NCI-H2081 treated with DMSO at 0.1 percent for 48 hours (cell line): ENCODE data around the gene EIF6.

Experiments used
- DNase-seq: peaks from one replicate; lab custom pipeline; 2025; lab: John Stamatoyannopoulos, UW

EIF6 gene

DNA sequence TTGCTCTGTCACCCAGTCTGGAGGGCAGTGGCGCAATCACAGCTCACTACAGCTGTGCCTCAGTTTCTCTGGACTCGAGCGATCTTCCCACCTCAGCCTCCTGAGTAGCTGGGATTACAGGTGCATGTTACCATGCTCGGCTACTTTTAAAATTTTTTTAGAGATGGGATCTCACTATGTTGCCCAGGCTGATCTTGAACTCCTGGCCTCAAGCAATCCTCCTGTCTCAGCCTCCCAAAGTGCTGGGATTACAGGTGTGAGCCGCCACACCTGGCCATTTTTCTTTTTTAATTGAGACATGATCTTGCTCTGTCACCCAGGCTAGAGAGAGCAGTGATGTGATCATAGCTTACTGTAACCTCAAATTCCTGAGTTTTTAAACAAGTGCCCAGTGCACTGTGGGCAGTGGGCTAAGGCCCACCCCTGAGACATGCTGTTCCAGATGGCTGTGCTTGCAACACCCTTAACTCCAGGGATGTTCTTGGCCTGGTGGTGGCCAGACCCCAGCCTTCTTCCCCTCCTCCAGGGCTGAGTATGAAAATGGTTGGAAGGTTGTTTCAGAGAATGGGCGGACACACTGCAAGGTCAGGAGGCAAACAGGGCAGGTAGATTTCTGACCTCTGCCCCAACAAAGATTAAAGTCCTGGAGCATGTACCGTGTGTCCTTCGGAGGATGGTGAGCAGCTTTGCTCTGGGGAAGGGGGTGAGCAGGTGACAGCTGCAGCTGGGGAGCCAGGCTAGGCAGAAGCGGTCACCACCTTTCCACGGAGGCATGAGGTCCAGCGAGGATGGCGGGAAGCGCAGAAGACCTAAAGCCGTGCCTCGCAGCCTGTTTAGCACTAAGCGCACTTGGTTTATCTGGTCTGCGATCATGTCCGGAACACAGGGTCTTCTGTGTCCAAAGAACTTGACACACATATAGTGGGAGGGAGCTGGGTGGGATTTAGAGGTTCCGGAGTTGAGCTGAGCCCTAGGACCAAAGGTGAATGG, 9.0 kb upstream of the EIF6 start:
- DNase-seq = no peak

DNA sequence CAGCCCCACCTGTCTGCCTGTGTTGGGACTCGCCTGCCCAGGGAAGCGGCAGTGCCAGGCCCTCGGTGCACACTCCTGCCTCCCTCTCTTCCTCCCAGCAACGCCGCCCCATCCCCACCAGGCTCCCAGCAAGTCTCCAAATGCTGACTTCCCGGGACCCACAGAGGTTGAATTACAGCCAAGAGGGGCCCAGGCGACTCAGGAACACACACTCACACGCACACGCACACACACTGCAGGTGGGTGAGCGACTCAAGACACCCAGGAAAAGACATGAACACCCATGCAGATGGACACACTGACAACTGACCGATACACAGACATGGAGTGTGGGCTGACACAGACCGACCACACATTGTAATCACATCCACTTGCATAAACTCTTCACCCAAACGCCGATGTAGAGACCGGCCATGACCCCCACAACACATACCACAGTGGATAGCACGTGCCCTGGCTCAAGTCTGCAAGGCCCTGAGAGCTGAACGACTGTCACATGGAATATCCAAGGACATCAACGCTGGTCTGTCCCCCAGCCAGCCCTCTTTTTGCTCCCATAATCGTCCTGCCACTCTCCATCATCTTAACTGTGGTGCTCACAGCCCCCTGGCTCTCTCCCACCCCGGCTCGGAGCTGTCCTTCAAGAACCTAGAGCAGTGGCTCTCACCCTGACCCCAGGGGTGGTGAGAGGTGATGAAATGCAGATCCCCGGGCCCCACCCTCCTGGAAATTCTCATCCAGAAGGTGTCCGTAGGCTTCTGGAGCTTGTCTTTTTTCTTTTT, 8.1 kb upstream of the EIF6 start:
- DNase-seq = no peak

DNA sequence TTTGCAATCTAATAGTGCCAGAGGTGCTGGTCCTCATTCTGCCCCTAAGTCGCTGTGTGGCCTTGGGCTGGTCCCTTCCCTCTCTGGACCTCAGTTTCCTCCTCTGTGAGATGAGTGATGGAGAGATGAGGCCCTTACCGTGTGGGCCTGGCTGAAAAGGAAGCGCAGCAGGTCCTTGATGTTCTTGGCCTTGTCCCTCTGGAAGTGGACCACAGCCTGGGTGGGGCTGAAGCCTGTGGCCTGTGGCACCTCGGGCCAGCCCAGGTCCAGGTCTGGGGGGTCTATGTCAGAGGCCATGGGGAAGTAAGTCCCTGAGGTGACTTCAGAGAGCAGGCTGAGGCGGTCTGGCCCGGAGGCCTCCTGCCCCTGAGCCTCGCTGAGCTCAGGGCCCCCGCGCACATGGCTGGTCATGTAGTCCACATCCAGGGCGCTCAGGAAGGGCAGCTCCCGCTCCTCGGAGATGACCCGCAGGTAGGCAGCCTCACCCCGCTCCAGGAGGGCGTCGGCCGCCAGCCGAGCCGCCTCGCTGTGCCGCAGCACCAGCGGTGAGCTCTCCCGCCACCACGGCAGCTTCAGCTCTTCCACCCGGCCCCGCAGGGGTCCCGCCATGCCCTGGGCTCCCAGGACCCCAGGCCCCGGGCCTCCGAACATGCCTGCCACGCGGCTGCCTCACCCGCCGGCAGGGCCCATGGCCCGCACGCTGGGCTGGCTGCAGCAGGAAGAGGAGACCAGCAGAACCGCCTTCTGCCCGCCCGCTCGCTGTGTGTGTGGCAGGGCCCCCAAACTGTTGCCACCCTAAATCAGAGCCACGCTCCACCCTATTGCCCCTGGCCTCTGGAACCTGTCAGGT, 7.3 kb upstream of the EIF6 start, which contains the start of gene FAM83C:
FAM83C (minus strand) TSS at position 772 of the 850 bp plus-strand sequence; CDS start at position 651, 121 bp downstream.
- DNase-seq = no peak

DNA sequence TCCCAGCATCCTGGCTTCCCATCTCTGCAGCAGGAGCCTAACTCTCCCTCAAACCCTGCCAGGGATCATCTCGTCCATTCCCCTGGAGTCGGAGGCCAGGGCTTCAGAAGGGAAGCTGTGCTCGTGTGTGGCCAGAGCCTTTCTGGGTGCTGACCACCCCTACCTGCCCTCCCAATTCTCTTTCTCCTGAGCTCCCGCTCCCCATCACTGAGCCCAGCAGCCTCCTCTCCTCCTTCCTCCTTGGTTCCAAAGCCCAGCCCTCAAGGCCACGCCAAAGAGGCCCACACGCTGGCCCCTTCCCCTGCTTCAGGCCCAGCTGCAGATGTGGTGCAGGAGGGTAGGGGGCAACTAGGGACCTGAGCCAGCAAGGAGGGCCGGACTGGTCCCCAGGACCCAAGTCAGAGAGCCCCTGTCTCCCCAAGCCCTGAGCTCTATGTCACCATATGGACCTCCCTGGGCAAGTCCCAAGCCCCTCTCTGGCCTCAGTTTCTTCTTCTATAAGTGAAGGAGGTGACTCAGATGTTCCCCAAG, 6.4 kb upstream of the EIF6 start:
- no peak for DNase-seq

DNA sequence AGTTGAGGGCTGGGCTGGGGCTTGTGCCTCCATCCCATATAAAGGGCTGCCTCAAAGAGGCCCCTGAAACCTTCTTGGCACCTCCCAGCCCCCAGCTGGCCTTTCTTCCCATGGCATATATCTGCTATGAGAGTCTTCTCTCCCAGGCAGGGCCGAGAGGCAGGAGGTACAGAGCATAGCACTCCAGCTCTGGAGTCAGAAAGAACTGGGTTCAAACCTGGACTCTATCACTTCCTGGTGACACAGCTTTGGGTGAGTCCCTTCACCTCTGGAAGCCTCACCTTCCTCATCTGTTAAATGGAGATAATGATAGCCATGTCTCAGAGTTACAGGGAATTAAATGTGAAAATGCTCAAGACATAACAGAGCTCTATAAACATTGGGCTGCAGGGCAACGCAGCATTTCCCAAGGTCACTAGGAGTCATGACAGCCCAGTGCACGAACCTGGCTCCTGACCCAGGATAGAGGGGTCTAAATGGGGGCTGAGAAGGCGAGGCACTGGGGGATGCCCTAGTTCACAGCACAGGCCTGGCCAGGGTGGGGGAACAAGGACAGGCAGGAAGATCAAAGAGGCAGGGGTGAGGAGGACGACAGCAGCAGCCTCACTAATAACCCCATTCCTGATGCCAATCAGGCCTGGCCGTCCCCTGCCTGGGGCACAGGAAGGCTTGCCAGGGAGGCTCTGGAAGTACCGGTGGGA, 5.8 kb upstream of the EIF6 start:
- DNase-seq = no peak

DNA sequence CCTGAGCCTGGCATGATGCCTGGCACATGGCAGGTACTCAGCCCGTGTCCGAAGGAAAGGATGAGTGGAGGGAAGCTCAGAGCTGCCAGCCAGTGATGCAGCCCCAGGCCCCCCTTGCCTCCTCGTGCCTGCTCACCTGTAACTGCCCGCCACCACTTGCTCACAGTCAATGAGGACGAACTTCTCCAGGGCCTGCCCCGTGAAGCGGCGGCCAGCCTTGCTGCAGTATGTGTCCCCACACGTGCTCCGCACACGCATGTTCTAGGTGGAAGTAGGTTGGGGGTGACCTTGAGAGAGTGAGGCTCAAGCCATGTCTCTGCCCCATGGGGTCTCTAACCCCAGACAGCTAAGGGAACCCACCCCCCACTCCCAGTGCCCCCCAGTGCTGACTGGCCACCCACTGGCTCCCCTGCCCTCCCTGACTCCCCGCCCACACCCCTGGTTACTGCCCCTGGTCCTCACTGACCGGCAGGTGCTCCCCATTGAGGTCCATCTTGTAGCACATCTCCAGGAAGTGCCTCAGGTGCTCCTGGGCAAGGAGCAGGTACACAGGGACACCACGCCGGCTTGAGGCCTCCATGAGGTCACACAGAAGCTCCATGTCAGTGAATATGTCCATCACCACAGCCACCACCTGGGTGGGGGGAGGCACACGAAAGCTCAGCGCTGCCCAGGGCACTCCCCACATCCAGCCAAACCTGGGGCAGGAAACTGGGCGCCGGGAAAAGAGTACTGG, 3.9 kb upstream of the EIF6 start:
- DNase-seq = no peak

DNA sequence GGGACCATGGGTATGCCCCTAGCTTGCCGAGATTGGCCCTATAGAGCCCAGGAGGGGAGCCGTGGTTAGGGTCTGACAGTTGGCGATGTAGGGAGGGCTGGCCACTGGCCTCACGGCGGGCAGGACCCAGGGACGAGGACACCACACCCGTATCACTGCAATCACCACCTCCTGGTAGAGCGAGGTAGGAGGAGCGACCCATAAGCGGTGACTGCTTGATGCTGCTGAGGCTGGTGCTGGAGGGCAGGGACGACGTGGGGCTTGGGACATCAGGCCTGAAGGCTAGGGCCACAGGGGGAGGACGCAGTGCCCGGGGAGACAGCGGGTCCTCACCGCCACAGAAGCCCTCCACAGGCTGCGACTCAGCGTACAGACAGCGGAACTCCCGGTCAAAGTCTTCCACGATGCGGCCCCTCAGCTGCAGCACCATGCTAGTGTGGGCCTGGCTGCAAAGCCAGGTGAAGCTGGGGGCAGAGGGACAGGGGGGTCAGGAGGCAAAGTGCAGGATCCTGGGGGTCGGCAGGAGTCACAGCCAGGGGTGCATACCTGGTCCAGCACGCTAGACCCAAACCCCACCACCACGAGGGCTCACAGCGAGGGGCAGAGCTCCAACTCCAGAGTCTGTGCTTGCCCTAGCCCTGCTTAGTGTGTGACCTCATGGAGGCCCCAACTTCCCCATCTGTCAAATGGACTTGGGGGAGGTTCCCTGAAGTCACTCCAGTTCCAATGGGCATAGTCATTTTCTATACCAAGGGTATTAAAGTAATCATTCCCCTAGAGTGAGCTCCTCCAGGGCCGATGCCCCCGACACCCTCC, 3.1 kb upstream of the EIF6 start:
- DNase-seq = no peak

DNA sequence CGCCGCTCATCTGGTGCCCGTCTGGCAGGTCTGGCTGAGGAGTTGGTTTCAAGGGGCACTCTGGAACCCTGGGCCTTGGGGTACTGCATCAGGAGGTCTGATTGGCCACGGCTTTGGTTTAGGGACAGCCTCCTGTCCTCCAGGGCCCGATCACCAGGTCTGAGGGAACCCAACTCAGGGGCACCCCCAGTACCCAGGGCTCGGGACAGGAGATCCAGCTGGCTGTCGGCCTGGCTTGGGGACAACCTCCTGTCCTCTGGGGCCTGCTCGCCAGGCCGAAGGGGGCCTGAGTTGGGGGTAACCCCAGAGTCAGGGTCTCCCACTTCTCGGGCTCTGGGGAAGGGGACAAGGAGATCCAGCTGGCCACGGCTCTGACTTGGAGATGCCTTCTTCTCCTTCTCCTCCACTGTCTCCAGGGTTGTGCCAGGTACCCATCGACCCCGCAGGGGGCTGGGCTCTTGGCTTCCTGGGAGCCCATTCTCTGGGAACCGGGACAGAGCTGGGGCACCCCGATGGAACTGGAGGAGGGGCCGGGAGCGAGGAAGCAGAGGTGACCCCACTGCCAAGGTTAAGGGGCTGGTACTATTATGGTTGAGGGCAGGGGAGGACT, 2.4 kb upstream of the EIF6 start:
- no peak for DNase-seq

DNA sequence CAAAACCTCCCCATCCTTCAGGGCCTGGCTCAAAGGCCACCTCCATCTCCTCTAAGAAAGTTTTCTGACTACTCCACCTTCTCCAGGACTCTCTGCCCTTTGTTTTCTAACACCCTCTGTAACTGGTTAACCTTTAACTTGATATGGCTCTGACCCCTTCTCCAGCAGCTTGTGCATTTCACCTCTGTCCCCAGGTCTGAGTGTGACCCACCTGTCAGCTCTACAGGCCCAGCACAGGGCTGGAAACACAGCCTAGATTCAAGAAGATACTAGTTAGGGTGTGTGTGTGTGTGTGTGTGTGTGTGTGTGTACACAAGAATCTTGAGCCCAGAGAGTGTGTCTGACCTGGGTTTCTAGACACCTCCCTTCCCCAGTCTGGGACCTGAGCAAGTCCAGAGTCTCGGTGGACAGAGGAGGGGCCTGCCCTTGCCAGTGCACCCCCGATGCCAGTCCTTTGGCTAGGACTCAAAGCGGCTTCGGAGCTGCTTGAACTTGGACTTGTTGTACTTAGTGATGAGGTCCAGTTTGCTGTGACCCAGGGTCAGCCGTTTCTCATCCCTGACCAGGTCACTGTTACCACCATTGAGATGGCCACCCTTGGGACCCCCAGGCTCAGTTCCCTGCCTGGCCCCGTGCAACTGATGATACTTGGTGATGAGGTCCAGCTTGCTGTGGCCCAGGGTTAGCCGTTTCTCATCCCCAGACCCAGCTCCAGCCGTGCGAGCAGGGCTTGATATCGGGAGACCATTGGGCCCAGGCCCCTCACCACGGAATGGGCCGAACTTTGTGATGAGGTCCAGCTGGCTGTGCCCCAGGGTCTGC, 1.7 kb upstream of the EIF6 start:
- no peak for DNase-seq

DNA sequence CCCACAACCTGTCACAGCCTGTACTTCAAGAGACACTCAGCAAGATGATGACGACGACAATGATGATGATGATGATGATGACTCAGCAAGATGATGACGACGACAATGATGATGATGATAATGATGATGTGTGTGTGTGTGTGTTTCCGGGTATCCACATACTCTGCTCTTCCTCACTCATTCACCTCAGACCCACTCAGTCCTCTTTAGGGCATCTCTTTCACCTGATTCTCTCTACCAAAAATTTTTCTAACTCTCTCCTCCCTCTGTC, 1.2 kb upstream of the EIF6 start:
- no peak for DNase-seq

DNA sequence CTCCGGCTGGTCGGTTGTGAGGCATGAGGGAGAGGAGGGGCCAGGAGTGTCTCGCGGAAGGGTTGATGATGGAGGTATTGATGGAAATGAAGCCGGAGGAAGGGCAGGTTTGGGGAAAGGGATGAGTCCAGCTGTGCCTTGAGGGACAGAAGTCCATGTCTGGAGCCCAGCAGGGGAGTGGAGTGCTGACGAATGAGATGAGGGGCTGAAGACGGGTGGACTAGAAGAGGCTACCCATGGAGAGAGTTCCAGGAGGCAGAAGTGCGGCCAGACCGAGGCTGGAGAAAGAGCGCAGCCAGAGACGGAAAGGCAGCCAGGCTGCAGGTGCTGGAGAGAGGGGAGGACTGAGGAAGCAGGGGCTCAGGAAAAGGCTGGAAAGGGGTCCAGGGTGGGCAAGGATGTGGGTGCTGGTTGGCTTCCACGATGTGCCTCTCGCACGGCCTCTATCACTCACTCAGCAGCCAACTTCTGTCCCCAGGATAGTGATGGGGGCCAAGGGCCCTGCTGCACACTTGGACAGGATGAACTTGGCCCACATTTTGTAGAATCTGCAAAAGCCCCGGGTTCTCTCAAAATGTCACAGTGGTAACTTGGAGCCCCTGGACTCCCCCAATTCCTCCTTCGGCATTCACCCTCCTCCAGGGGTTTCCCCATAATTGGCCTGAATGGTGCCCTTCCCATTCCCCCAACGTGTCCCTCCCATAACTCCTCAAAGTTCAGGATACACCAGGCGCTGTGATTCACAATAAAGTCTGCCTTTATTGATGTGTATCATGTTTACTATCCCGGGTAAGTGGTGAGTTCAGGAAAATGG, 627 bp upstream of the EIF6 start:
- no peak for DNase-seq

DNA sequence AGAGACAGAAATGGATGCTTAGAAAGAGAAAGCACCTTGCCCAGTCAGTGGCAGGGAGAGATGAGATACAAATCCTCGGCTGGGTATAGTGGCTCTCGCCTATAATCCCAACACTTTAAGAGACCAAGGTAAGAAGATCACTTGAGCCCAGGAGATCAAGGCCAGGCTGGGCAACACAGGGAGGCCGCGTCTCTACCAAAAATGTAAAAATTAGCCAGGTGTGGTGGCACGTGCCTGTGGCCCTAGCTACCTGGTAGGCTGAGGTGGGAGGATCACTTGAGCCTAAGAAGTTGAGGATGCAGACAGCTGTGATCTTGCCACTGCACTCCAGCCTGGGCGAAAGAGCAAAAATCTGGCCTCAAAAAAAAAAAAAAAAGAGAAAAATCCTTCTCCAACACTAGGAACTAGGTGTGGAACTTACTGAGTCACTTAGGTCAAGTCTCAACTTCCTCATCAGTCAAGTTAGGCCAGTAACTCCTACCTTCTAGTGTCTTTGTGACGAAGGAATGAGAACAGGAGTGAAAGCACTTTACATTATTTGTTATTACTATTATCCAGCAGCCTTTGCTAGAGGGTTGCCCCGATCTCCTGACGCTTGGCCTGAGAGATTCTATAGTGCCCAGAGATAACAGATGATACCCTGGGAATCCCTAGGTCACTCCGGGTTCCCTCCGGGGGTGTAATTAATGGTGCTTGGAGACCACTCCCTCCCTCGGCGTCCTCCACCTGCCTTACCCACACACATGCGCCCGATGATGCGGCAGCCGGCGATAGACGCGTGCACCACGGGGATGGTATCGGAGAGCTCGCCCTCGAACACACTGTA, 918 bp downstream of the EIF6 start:
- DNase-seq = no peak

DNA sequence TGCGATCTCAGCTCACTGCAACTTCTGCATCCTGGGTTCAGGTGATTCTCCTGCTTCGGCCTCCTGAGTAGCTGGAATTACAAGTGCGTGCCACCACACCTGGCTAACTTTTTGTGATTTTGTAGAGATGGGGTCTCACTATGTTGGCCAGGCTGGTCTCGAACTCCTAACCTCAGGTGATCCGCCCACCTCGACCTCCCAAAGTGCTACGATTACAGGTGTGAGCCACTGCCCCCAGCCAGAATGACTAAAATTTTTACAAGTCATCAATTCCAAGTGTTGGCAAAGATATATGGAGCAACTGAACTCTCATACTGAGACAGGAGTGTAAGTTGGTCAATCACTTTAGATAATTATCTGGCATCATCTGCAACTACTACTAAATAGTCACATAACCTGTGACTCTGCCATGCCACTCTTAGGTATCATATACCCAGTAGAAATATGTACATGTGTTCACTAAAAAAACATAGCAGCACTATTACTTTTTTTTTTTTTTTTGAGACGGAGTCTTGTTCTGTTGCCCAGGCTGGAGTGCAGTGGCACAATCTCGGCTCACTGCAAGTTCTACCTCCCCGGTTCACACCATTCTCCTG, 3.0 kb downstream of the EIF6 start:
- DNase-seq = no peak

DNA sequence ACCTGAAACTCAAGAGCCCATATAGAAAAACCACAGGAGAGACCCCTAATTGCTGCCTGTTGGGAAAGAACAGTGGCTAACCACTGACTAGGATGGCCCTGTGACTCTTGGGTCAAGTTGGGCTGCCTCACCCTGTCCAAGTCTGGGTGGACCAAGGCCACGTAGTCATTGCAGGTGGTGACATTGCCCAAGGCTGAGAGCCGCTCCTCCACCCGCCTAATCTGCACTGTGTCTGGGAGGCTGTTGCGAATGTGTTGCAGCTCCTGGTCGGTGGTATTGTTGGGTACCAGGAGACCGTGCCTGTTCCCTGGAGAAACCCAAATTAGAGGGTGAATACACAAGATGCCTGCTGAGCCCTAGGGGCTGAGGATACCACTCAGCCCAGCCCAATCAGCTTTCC, 4.0 kb downstream of the EIF6 start:
- no peak for DNase-seq

DNA sequence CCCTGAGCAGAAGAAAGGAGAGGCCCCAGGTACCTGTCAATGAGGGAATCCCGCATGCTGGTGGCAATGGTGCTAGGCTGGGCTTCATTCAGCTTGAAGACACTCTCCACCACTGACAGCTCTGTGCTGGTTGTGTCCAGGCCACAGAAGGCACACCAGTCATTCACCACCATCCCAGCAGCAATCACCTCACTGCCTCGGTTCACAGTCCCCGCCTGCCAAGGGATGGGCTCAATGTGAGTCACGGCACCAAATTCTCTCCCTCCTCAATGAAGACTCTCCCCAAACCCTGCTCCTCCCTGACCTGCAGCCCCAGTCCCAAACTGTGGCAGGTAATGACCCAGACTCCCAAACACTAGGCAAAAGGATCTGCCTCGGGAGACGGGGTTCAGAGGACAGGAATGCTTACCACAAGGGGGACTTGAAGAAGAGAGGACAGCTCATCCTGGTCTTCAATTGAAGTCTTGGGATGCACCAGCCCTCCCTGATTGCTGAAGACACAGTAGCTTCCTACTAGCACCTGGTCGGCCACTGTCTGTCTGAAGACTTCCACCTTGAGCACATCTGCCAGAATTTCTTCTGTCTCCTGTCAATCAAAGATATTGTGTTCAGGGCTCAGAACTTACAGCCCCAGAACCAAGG, 4.9 kb downstream of the EIF6 start:
- DNase-seq = no peak

DNA sequence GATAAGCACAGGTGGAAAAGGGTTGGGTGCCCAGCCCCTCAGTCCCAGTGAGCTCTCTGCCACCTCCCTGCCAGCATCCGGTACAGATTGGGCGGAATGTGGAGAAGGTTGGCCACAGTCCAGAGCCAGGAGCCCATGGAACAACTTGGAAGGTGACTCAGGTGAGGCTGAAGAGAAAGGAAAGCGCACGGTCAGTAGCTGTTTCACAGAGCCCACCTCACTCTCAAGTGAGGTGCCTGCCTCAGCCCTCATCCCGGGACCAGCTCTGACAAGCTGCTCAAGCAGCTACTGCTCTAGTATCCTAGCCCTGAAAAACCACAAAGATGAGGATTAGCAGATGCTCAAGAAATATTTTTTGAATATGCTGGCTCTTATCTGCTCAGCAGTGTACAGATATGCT, 5.5 kb downstream of the EIF6 start:
- DNase-seq = no peak
